AG09319 (cell line): Measurements from ENCODE around the gene CLDN14.

ENCODE experiments used
- DNase-seq: peaks from one replicate; pipeline ENCODE4 v3.0.0-alpha.2; 2010; ENCODE audit warnings: low read depth; ENCODE audit errors: extremely low read depth
- CTCF ChIP-seq: IDR thresholded peaks from 2 replicates; pipeline ENCODE4 v1.5.1; 2011; ENCODE audit warnings: low read depth, mild to moderate bottlenecking, inconsistent platforms, low read length, moderate library complexity

The CLDN14 gene

DNA sequence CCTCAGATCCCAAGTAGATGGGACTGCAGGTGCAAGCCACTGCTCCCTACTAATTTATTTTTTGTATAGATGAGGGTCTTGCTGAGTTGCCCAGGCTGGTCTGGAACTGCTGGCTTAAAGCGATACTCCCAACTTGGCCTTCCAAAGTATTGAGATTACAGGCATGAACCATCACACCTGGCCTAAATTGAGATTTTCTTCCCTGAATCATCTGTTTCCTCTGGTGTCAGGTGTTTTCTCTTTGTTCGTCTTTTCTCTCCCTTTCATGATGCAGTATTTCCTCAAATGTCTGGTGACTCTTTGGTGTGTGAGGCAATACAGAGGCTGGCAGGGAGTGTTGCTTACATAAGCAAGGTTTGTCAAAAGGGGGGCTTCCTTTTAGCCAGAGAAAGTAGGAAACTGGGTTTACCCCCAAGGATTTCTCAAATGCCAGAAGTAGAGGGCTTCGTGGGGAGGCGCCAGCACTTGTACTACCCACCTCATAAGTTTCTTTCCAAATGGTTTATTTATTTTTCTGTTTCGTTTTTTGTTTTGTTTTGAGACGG is 27.6 kb downstream of the CLDN14 start:
- no peak for TF ChIP-seq CTCF

GRCh38 chr21:36451506-36451905 is 28.4 kb downstream of the CLDN14 start:
- DNase-seq: no peak
- TF ChIP-seq CTCF: no peak

More for the DNA sequence above, 27.6 kb downstream of the CLDN14 start:
- no peak for DNase-seq

- no peak for DNase-seq
- TF ChIP-seq CTCF: no peak
These were observed 29.4 kb downstream of the CLDN14 start for GRCh38 chr21:36450511-36450910.

- TF ChIP-seq CTCF: no peak
- no peak for DNase-seq
These were observed 33.6 kb downstream of the CLDN14 start for GRCh38 chr21:36446301-36446700.

- TF ChIP-seq CTCF: no peak
- no peak for DNase-seq
These were observed 38.2 kb downstream of the CLDN14 start for GRCh38 chr21:36441715-36442114.

DNA sequence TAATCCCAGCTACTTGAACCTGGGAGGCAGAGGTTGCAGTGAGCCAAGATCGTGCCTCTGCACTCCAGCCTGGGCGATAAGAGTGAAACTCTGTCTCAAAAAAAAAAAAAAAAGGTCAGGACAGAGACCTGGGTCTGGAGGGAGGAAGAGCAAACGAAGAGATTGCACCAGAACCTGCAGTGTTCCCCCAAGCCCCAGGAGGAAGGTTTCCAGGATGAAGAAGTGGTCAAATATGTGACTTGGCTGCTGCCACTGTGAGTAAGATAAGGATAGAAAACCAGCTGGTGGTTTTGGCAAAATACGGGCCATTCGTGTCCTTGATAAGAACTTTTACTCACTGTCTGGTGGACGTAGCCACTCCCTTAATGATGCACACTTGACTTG is 42.2 kb downstream of the CLDN14 start:
- DNase-seq: peak; percentile 49
- TF ChIP-seq CTCF: no peak

- no peak for DNase-seq
- TF ChIP-seq CTCF: no peak
These were observed 42.8 kb downstream of the CLDN14 start for GRCh38 chr21:36436829-36437744.
